ENCODE results near the gene MIPOL1. TPM values are rescaled to one million over a fixed set of nuclear protein-coding genes. Genes with fewer than 3 reads are reported as not detected.
A peak's percentile ranks its signal among the peaks of the same experiment; 100 is the strongest.

MIPOL1 gene
- total and polyA plus RNA-seq, 2 of the 13 experiments (the other 11 are each of a cell fraction or from before 2014, with no cell fraction given), result 8.6 to 34.2 TPM

GRCh38 chr14:37595809-37596621 is 398.3 kb downstream of the MIPOL1 start (continued):
- TF ChIP-seq, protein P1, sequence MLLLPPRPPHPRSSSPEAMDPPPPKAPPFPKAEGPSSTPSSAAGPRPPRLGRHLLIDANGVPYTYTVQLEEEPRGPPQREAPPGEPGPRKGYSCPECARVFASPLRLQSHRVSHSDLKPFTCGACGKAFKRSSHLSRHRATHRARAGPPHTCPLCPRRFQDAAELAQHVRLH (CRISPR knock-in tag; IDR thresholded peaks at IDR 0.05; ENCODE audit: borderline replicate concordance, low read depth), result peak; percentile 93; the same call in 1 of the 2 replicates
- TF ChIP-seq MAFG (CRISPR knock-in tag; IDR thresholded peaks at IDR 0.05) (0 out of 2 replicates have a peak, but pooled peaks have one; percentile 21), MEIS2 (CRISPR knock-in tag; IDR thresholded peaks at IDR 0.05) (peak; percentile 93), PBX2 (CRISPR knock-in tag; IDR thresholded peaks at IDR 0.05) (peak; percentile 42; the same call in 1 of the 2 replicates), ZMYM4 (CRISPR knock-in tag; IDR thresholded peaks at IDR 0.05) (peak; percentile 96), RELA (CRISPR knock-in tag; IDR thresholded peaks at IDR 0.05) (peak; percentile 17; the same call in 1 of the 2 replicates), ZNF781 (CRISPR knock-in tag; IDR thresholded peaks at IDR 0.05; ENCODE audit: borderline replicate concordance, not compliant biosample characterization) (peak; percentile 91), HOXD1 (CRISPR knock-in tag; IDR thresholded peaks at IDR 0.05) (no peak; the same call in none of the 2 replicates), ZNF562 (CRISPR knock-in tag; IDR thresholded peaks at IDR 0.05; ENCODE audit: borderline replicate concordance) (no peak), FOXK1 (CRISPR knock-in tag; IDR thresholded peaks at IDR 0.05; ENCODE audit: borderline replicate concordance, low read depth) (peak; percentile 51), ZNF703 (CRISPR knock-in tag; IDR thresholded peaks at IDR 0.05; ENCODE audit: borderline replicate concordance) (peak; percentile 99; the same call in 1 of the 2 replicates), U2AF2 (IDR thresholded peaks at IDR 0.05; ENCODE audit: low read depth, low read length) (no peak), SP4 (CRISPR knock-in tag; IDR thresholded peaks at IDR 0.05) (peak; percentile 91), ZBTB44 (CRISPR knock-in tag; IDR thresholded peaks at IDR 0.05) (no peak; the same call in 1 of the 2 replicates), ZBTB38 (CRISPR knock-in tag; IDR thresholded peaks at IDR 0.05) (peak; percentile 92), ZSCAN22 (CRISPR knock-in tag; IDR thresholded peaks at IDR 0.05) (peak; percentile 82; the same call in 1 of the 2 replicates), ZBTB1 (CRISPR knock-in tag; IDR thresholded peaks at IDR 0.05; ENCODE audit: borderline replicate concordance) (no peak; the same call in 1 of the 2 replicates), STAT5B (CRISPR knock-in tag; IDR thresholded peaks at IDR 0.05) (no peak), MED1 (CRISPR knock-in tag; IDR thresholded peaks at IDR 0.05) (peak; percentile 90), ZNF451 (CRISPR knock-in tag; IDR thresholded peaks at IDR 0.05) (peak; percentile 50), NR2F2 (IDR thresholded peaks at IDR 0.05; ENCODE audit: borderline replicate concordance, low read depth) (no peak), RFXAP (CRISPR knock-in tag; IDR thresholded peaks at IDR 0.05; ENCODE audit: borderline replicate concordance) (peak; percentile 96)
- TF ChIP-seq, protein P2, sequence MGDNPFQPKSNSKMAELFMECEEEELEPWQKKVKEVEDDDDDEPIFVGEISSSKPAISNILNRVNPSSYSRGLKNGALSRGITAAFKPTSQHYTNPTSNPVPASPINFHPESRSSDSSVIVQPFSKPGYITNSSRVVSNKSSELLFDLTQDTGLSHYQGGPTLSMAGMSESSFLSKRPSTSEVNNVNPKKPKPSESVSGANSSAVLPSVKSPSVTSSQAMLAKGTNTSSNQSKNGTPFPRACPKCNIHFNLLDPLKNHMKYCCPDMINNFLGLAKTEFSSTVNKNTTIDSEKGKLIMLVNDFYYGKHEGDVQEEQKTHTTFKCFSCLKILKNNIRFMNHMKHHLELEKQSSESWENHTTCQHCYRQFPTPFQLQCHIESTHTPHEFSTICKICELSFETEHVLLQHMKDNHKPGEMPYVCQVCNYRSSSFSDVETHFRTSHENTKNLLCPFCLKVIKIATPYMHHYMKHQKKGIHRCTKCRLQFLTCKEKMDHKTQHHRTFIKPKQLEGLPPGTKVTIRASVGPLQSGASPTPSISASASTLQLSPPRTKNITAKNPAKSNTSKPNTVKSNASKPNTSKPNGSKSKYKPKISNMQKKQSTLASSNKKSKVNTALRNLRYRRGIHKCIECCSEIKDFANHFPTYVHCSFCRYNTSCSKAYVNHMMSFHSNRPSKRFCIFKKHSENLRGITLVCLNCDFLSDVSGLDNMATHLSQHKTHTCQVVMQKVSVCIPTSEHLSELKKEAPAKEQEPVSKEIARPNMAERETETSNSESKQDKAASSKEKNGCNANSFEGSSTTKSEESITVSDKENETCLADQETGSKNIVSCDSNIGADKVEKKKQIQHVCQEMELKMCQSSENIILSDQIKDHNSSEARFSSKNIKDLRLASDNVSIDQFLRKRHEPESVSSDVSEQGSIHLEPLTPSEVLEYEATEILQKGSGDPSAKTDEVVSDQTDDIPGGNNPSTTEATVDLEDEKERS (CRISPR knock-in tag; IDR thresholded peaks at IDR 0.05), result peak; percentile 80; the same call in 1 of the 2 replicates
- TF ChIP-seq, protein P3, sequence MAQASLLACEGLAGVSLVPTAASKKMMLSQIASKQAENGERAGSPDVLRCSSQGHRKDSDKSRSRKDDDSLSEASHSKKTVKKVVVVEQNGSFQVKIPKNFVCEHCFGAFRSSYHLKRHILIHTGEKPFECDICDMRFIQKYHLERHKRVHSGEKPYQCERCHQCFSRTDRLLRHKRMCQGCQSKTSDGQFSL (CRISPR knock-in tag; IDR thresholded peaks at IDR 0.05), result peak; percentile 85; the same call in 1 of the 2 replicates
